ENCODE measurements around the gene EPS8.

Gene EPS8

DNA sequence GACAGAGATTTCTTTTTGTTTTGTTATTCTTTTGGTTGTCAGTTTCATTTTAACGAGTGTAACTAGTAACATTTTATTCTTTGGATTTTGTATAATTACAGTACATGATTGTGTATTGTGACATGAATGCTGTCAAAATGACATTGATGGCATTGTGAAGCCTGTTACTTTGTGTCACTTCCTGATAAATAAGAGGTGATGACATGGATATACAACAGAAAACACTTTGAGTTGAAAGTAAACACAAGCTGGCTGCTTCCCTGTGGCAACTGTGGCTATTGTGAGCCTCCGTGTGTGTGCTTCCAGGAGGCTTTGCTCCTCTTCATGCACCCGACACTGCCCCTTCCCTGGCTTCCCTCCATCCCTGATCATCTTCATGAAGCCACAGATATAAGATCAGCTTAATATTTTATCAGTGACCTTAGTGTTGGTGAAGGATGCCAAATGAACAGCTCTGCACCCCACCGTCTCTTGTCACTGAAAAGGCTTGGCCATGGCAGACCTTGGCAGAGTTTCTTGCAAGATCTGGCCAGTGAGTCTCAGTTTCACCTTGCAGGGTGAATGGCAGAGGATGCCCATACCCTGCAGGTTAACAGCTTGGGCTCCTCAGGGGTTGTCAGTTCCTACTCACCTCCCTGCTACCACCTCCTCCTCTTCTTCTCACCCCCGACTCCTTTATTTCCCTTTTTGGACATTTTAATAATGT is 191.9 kb downstream of the EPS8 start:
- no peak for DNase-seq

DNA sequence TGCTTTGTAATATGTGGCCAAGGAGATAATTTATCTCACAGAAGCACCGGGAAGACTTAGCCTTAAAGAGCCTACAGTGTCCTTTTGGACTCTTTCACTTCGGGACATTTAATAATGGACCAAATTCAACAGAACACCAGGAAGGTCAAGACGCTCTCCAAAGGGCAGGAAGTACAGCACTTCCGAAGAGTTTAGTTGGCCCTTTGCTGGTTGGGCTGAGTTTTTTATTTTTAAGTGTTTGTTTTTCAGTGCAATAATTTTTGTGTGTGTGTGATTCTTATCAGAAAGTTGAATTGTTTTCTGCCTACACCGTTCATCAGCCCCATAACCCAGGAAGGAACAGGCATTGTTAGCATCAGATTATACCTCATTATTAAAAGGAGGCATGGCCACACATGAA is 193.0 kb downstream of the EPS8 start:
- DNase-seq: no peak

DNA sequence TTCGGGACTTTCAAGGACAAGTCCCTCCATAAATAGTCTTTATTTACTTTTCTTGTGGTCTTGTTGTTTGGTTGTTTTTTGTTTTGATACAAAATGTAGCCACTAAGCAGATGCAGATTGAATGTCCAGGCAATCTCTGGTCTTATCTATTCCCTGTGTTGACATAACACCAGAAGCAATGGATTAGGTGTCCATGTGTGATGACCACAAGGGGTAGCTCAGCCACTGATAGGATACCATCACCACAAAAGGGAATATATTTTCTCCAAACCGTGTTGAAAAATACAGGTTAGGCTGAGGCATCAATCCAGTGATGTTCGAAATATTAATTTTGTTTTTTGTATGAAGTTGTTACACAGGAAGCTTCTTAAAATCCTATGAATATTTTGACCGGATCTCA is 196.3 kb downstream of the EPS8 start:
- DNase-seq: no peak

DNA sequence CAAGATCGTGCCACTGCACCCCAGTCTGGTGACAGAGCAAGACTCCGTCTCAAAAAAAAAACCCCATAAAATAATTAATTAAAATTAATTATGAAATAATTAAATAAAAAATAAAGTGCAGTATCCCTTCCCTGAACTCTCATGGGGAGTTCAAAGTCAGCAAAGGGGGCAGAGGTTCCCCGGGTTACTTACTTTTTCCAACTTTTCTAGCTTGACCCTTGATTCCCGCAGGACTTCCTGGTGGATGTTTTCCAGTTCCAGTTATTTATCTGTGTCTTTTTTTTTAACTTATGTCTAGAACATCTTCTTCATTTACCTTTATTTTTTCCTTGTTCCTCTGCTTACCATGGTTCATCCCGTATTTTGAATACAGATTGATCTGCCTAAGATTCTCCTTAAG is 197.4 kb downstream of the EPS8 start:
- DNase-seq: no peak

DNA sequence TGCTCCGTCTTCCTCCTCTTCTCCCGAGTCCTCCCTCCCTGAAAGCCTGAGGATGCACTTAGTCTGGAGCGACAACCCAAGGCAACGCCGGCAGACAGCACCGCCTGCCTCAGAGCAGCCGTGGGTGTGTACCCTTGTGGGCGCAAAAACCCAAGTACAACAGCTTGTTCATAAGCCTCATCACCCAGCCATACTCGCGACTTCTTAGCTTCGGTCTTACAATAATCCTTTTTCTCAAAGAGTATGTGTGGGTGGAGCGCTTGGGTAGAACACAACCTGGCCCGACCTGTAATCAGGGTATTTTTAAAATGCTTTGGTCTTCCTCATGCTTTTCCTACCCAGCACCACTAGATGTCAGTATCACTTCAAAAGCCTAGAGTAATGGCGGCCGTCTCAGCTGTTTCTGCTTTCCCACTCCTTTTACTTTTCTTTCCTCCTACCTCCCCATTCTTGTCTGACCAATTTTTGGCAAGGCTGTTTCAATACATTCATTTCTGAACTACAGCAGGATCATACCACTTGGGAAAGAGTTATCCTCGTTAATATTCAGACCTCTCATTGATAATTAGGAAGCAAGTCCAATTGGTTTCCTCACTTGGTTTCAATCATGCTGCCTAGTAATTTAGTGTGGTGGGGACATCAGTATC is 198.9 kb downstream of the EPS8 start:
- no peak for DNase-seq

DNA sequence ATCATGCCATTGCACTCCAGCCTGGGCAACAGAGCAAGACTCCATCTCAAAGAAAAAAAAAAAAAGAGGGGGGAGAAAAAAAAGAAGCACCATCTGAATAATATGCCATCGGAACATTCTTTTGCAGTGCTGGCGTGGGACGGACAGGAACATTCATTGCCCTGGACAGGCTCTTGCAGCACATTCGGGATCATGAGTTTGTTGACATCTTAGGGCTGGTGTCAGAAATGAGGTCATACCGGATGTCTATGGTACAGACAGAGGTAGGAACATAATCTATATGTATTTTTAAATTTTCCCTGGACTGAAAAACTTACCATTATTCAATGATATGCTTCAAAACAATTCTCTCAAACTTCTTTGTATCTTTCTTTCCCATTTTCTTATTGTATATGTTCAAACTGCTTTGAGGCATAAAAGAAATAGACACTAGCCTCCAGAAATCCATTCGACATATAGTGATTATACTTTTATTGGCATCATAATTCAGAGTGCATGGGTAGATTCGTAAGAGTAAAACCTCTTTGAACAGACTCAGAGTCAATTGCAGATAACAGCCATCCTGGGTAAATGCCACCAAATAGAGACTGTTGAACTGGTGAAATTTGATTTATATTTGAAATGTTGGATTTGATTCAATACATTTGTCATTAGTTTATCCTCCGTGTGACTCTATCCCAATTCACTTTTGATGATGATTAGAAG is 199.7 kb downstream of the EPS8 start:
- no peak for DNase-seq

DNA sequence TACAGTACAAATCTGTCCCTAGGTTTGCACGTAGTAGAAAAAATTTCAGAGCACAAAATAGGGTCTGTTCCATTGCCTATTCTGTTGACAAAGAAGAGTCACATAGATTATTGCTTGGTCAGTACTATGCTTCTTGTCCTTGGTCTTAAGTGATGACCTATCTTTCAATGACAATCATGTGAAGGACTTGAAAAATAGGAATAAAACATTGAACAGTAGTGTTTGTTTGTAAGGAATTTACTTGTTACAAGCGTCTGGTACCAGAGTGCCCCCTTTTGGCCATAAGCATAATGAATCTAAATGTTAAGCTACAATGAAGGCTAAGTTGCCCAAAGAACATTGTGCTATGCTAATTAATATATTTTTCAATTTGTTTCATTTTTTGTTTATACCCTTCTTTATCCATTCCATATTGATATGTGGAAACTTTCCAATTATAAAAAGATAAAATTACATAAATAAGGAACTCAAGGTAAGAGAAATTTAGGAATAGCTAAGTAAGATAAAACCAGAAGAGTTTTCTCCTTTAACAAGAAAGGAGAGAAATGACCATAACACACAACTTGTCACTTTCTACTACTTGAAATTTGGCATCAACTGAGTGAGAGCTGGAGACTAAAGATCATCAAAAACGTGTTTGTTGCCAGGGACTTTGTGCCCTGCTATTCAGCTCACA is 204.7 kb downstream of the EPS8 start:
- DNase-seq: peak; percentile 13

DNA sequence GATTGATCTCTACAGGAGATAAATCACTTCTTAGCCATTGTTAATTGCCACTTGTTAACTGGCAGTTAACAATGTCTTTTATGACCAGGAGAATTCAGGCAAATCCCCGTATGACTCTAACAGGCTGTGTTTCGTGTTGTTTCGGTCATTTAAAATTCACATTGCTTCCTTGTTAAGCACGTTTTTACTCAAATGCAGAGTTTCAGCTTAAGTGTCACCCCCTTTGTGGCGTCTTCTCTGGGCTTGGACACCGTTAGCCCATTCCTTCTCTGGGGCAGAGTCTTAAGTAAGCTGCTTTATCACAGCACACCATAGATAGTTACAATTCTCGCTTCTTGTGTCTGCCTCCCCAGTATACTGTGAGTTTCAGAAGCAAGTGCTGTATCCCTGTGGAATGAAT is 205.4 kb downstream of the EPS8 start:
- no peak for DNase-seq

DNA sequence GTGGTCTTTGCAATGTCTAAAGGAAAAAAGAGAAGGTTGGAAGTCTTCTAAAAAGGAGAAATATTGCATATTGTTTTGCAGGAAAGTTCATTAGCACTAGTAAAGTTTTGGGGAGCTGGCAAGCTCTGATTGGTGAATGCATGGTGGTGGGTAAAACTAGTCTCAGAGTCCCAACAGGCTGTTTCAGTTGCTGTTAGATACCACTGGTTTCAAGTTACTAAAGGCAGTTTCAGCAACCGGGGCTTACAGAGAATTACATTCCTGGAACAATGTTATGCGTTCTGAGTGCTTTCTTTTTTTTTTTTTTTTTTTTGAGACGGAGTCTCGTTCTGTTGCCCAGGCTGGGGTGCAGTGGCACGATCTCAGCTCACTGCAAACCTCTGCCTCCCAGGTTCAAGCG is 208.2 kb downstream of the EPS8 start:
- no peak for DNase-seq

DNA sequence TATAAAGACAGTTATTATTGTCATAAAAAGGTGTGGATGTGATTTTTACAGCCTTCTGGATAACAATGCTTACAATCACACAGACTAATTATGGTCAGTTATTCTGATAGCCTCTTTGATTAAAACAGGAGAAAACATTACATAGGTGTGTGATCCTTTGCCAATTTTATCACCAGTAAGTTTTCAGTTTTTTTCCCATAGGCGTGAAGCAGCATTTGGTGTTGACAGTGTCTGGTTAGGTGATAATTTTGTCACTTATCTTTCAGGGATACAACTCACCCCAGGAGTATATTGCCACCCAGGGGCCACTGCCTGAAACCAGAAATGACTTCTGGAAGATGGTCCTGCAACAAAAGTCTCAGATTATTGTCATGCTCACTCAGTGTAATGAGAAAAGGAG is 208.8 kb downstream of the EPS8 start:
- no peak for DNase-seq

DNA sequence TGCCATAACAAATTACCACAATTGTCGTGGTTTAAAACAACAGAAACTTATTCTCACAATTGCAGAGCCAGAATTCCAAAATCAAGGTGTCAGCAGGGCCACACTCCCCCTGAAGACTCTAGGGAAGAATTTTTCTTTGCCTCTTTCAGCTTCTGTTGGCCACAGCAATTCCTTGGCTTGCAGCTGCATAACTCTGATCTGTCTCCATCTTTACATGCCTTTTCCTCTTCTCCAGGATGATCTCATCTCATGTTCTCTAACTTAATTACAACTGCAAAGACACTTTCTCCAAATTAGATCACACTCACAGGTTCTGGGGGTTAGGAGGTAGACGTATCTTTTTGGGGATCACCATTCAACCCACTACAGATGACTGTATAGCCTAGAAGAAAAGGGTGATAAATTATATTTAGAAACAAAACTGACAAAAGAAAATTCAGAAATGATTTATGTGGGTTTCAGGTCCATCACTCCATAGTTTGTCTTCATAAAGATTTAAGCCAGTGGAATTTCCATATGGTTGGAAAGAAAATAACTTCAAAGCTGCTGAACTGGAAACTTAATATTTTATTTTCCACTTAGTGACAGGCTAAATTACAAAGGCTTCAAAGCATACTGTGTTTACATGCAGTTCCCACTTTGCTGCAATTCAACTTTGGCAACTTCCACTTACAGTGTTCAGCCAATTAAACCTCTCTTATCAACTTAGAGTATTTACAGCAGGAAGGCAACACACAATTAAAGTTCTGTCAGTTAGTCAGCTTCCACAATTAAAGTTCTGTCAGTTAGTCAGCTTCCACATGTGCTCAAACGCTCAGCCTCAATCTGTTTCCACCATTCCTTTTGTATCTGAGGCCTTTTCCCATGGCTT is 213.3 kb downstream of the EPS8 start:
- no peak for DNase-seq

DNA sequence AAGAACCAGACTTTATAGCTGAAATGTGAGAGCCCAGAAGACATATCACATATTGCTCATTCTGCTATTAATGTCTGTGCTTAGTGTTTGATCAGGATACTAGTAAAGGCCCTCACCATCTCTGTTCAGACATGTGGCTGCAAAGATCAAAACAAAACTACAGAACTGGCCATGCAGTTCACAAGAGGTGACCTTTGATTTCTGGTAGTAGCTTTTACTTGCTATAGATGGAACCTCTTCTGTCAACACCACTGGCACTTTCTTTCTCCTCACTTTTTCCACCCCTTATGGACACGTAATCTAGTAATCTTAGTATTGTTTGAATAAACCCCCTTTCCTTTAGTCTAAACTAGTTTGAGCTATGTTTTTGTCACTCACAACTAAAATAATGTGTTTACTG is 214.8 kb downstream of the EPS8 start:
- DNase-seq: no peak
